Heart left ventricle (tissue), 16 donors: ENCODE measurements around the gene LARGE2. TPM values are rescaled to one million over a fixed set of nuclear protein-coding genes. Genes with fewer than 3 reads are reported as not detected.
A peak's percentile ranks its signal among the peaks of the same experiment; 100 is the strongest.
"Not testable (repeated sequence)": the region's sequence is repeated elsewhere in the genome, so short reads cannot be mapped to it uniquely, and the experiment has no call there.

ENCODE experiments used
- ATAC-seq, 4 donors: fragments of 200-7000 bp; cut with Tn5 transposase; one replicate each; pipeline ENCODE4 v1.9.1; 2020 to 2022; ENCODE audit warnings: moderate library complexity in 4 of 4, mild to moderate bottlenecking in 3 of 4, moderate number of reproducible peaks in 1 of 4
- DNase-seq, 5 donors: peaks; one replicate each; pipeline ENCODE4 v3.0.0-alpha.2; 2020
- H3K27ac ChIP-seq, 12 donors: fragments of 200-600 bp; sonication (generic) in 4 of 12; one replicate each; pipeline versions ENCODE4 v1.5.0 to v1.8.0; 2016 to 2022; ENCODE audit warnings: mild to moderate bottlenecking in 2 of 12
- H3K27me3 ChIP-seq, 9 donors: fragments of 200-600 bp; sonication (generic) in 2 of 9; one replicate each; pipeline versions ENCODE4 v1.5.1 to v1.8.0; 2016 to 2022; ENCODE audit warnings: mild to moderate bottlenecking in 3 of 9
- H3K36me3 ChIP-seq, 9 donors: fragments of 200-600 bp; sonication (generic) in 2 of 9; one replicate each; pipeline versions ENCODE4 v1.5.0 to v1.8.0; 2018 to 2022; ENCODE audit warnings: mild to moderate bottlenecking in 2 of 9
- H3K4me1 ChIP-seq, 12 donors: fragments of 200-600 bp; sonication (generic) in 4 of 12; one replicate each; pipeline versions ENCODE4 v1.5.0 to v1.8.0; 2016 to 2022; ENCODE audit warnings: mild to moderate bottlenecking in 3 of 12
- H3K4me3 ChIP-seq, 12 donors: fragments of 200-600 bp; sonication (generic) in 4 of 12; one replicate each; pipeline versions ENCODE4 v1.5.0 to v1.8.0; 2017 to 2022; ENCODE audit warnings: mild to moderate bottlenecking in 9 of 12, moderate library complexity in 4 of 12
- H3K9me3 ChIP-seq, 12 donors: fragments of 200-600 bp; sonication (generic) in 4 of 12; one replicate each; pipeline versions ENCODE4 v1.5.0 to v1.8.0; 2016 to 2022; ENCODE audit warnings: mild to moderate bottlenecking in 1 of 12
- CTCF ChIP-seq, 12 donors: fragments of 200-600 bp; sonication (generic) in 4 of 12; IDR thresholded peaks; one replicate each; pipeline versions ENCODE4 v1.5.0 to v1.8.0; 2018 to 2022; ENCODE audit warnings: antibody characterized with exemption in 12 of 12, mild to moderate bottlenecking in 5 of 12
- POLR2A ChIP-seq, 2 donors: fragments of 450-650 bp; IDR thresholded peaks; one replicate each; pipeline ENCODE4 v1.6.1; 2017; ENCODE audit warnings: antibody characterized with exemption in 2 of 2, mild to moderate bottlenecking in 2 of 2, moderate library complexity in 2 of 2
- WGBS, 4 donors: extraction: QIAGEN DNeasy Blood & Tissue Kit in 2 of 4; methylation state at CpG; one replicate each; pipeline versions ENCODE4 v1.1.5 to v1.1.7; 2013 to 2018; 5-methylcytosine and 5-hydroxymethylcytosine counted together
- intact Hi-C, 10 donors: fragments of 100-400 bp; cut with DNase I; formaldehyde crosslinking; loops; one replicate each; pipeline versions ENCODE4 v1.11.1 to v1.14.2; 2022
- polyA plus RNA-seq, 2 donors: library from polyadenylated mRNA; stranded (reverse); fragments of 200-250 nt; gene quantifications; one replicate each; pipeline ENCODE4 v1.2.3, GENCODE V29; 2013
- total RNA-seq, 9 donors: library from RNA; depleted of rRNA in 2 of 9; stranded (reverse); fragments of >200 nt in 2 of 9; fragmentation: NEBNext Ultra II Directional in 3 of 9; extraction: Animal tissue kit (Norgen Biotek cat#: 25700) in 3 of 9; gene quantifications; one replicate each; pipeline versions ENCODE4 v1.1.0 to v1.2.4, GENCODE V29; 2016 to 2023
- donor health status: ischemic (EF 13 %, LVEDD 7.1; RV severe dilation, severe dysfunction).
- donor health status: healthy with polysubstance abuse.
- donor health status: DM: no; HTN: yes; CAD: no.
- donor health status: DM: no; HTN: no; CAD: no.
- donor health status: ischemic (EF 25% LVEDD 6.9; RV normal size, moderate dysfunction).
- donor health status: ischemic (EF 25% LVEDD 5.7; RV mildly dilated, moderate dysfunction).
- donor health status: healthy.
- donor health status: DM: yes; HTN: yes; CAD: no.
- donor health status: ischemic (EF 35%, LVEDD 5.7; RV mildly dilated, moderate dysfunction).
- donor health status: nonischemic (EF 11% LVEDD 7.7; RV severe dilation, severe dysfunction).
- donor health status: DM: yes; HTN: yes; CAD: no.
- donor health status: PGD.
- donor health status: ischemic (EF 29% LVEDD 5.4; RV normal size, mild dysfunction).
- donor health status: nonischemic (EF 23%, LVEDD 6.1; RV moderate dilation, normal function).

LARGE2 gene
- total and polyA plus RNA-seq, 11 donors = 0.17 to 0.88 TPM; not detected in 9

- Histone ChIP-seq H3K9me3 (no peaks in the 10 kb centered on the region), H3K36me3 (no peaks in the 10 kb centered on the region), H3K4me1 (peaks cover 5 to 37% (median 23%) of the 10 kb centered on the region in 12 donors), H3K4me3 (no peak overlapping the region), H3K27me3 (peaks cover 0 to 34% (median 0%) of the 10 kb centered on the region in 9 donors), H3K27ac (no peak overlapping the region)
- 22 to 49% (median 26%) methylated on average over 11 to 19 of the region's 19 CpGs for WGBS, 4 donors
- intact Hi-C loops = no loop called here
- TF ChIP-seq POLR2A (IDR thresholded peaks at IDR 0.05) (no peak), CTCF (IDR thresholded peaks at IDR 0.05) (no peak)
- ATAC-seq (no peak), DNase-seq (peak in 1 of 5 donors; percentile 42)
Measured at GRCh38 chr11:45896422-45896984, 26.0 kb upstream of the LARGE2 start.

- TF ChIP-seq POLR2A (IDR thresholded peaks at IDR 0.05) (no peak), CTCF (IDR thresholded peaks at IDR 0.05) (no peak)
- H3K4me3 ChIP-seq = no peak overlapping the region
- H3K4me1 ChIP-seq = peaks cover 5 to 38% (median 23%) of the 10 kb centered on the region in 12 donors
- H3K36me3 ChIP-seq = no peaks in the 10 kb centered on the region
- H3K9me3 ChIP-seq = no peaks in the 10 kb centered on the region
- H3K27me3 ChIP-seq = peaks cover 0 to 34% (median 0%) of the 10 kb centered on the region in 9 donors
- H3K27ac ChIP-seq = no peak overlapping the region
- peak in 1 of 5 donors; percentile 35 for DNase-seq
- intact Hi-C loops = no loop called here
- WGBS, 4 donors = 92 to 95% (median 93%) methylated on average over 6 of the region's 6 CpGs
- ATAC-seq = no peak
Measured at GRCh38 chr11:45897556-45897955, 24.9 kb upstream of the LARGE2 start.

GRCh38 chr11:45899086-45899447 is 23.4 kb upstream of the LARGE2 start:
- no peaks in the 10 kb centered on the region for H3K9me3 ChIP-seq
- peak overlapping the region in 11 of 12 donors; percentile 32 to 78 (median 58) for H3K4me3 ChIP-seq
- TF ChIP-seq CTCF (IDR thresholded peaks at IDR 0.05) = no peak
- no peak for TF ChIP-seq POLR2A (IDR thresholded peaks at IDR 0.05)
- peak overlapping the region in 1 of 12 donors; percentile 69 for H3K27ac ChIP-seq
- DNase-seq = no peak
- no peak for ATAC-seq
- H3K4me1 ChIP-seq = peaks cover 5 to 29% (median 23%) of the 10 kb centered on the region in 12 donors
- peaks cover 0 to 34% (median 0%) of the 10 kb centered on the region in 9 donors for H3K27me3 ChIP-seq
- WGBS, 4 donors = 15 to 19% (median 17%) methylated on average over 3 of the region's 3 CpGs
- intact Hi-C loops = no loop called here
- peaks cover 0 to 8% (median 0%) of the 10 kb centered on the region in 9 donors for H3K36me3 ChIP-seq

- intact Hi-C loops = no loop called here
- Histone ChIP-seq H3K27me3 (peaks cover 0 to 34% (median 0%) of the 10 kb centered on the region in 9 donors), H3K36me3 (peaks cover 0 to 11% (median 0%) of the 10 kb centered on the region in 9 donors), H3K9me3 (no peaks in the 10 kb centered on the region), H3K4me1 (peaks cover 5 to 29% (median 23%) of the 10 kb centered on the region in 12 donors), H3K4me3 (peak overlapping the region; percentile 32 to 78 (median 58)), H3K27ac (peak overlapping the region in 8 of 12 donors; percentile 33 to 83 (median 65))
- DNase-seq (peak; percentile 83 to 90 (median 86)), ATAC-seq (peak; percentile 41 to 87 (median 83))
- TF ChIP-seq POLR2A (IDR thresholded peaks at IDR 0.05) = peak in 1 of 2 donors; percentile 15
- no peak for TF ChIP-seq CTCF (IDR thresholded peaks at IDR 0.05)
- 1% methylated on average over 28 to 62 of the region's 62 CpGs for WGBS, 4 donors
Measured at GRCh38 chr11:45899448-45900174, 22.8 kb upstream of the LARGE2 start.

GRCh38 chr11:45900175-45900800 is 22.2 kb upstream of the LARGE2 start:
- H3K27ac ChIP-seq = peak overlapping the region in 2 of 12 donors; percentile 17 to 55
- intact Hi-C loops = not testable (repeated sequence)

More at GRCh38 chr11:45900175-45900800, 22.2 kb upstream of the LARGE2 start:
- H3K27me3 ChIP-seq = peaks cover 0 to 34% (median 0%) of the 10 kb centered on the region in 9 donors
- H3K4me3 ChIP-seq = peak overlapping the region; percentile 32 to 78 (median 58)
- DNase-seq (peak in 1 of 5 donors; percentile 62), ATAC-seq (peak in 2 of 4 donors; percentile 4 to 19)
- H3K4me1 ChIP-seq = peaks cover 5 to 29% (median 23%) of the 10 kb centered on the region in 12 donors
- H3K36me3 ChIP-seq = peaks cover 0 to 17% (median 0%) of the 10 kb centered on the region in 9 donors
- not testable (repeated sequence) for H3K9me3 ChIP-seq
- 3 to 8% (median 6%) methylated on average over 16 to 38 of the region's 59 CpGs for WGBS, 4 donors
